ENCODE data around the gene HRG.

DNA sequence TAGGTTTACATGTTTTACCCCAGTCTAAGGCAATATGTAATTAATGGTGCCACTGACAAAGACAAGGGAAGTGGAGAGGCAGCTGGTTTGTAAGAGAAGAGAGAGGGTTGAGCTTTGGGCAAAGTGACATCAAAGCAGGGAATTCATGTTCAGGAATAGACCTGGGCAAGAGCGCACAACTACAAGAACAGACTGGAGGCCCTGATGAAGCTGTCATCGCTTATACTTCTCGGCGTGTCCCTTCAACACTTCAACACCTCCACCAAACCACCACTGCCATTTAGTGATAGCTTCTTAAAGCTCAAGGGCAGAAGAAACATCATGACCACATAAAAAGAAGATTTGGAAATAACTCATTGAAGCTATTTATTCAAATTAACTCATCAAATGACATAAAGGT is 31.7 kb downstream of the HRG start:
- no peak for TF ChIP-seq TAF1 (IDR thresholded peaks at IDR 0.05; ENCODE audit: borderline replicate concordance, insufficient read depth, low read length)
- TF ChIP-seq POLR2AphosphoS5 (IDR thresholded peaks at IDR 0.05; ENCODE audit: low read depth, low read length): no peak
- TF ChIP-seq FOXP2 (optimal IDR thresholded peaks at IDR 0.05; ENCODE audit: borderline replicate concordance, extremely low read depth, extremely low read length, insufficient read depth): no peak

All from PFSK-1 (cell line).